KMS-11 (cell line): Measurements from ENCODE around the gene ZNF652.

ENCODE experiments used
- H2AFZ ChIP-seq: fragments of 200-600 bp; sonication (generic); 2 replicates; pipeline ENCODE4 v1.6.1; 2016; ENCODE audit warnings: antibody characterized with exemption, mixed run types, low read depth
- H3K27ac ChIP-seq: fragments of 200-600 bp; sonication (generic); 2 replicates; pipeline ENCODE4 v1.6.1; 2016; ENCODE audit warnings: mild to moderate bottlenecking, mixed run types
- H3K27me3 ChIP-seq: fragments of 200-600 bp; sonication (generic); 2 replicates; pipeline ENCODE4 v1.6.1; 2017; ENCODE audit warnings: mild to moderate bottlenecking, low read depth, mixed run types, moderate library complexity; ENCODE audit not compliant: insufficient read depth
- H3K36me3 ChIP-seq: fragments of 200-600 bp; sonication (generic); 2 replicates; pipeline ENCODE4 v1.6.1; 2017; ENCODE audit warnings: mild to moderate bottlenecking, mixed run types; ENCODE audit not compliant: insufficient read depth
- H3K4me1 ChIP-seq: fragments of 200-600 bp; sonication (generic); 2 replicates; pipeline ENCODE4 v1.6.1; 2016; ENCODE audit warnings: mild to moderate bottlenecking, low read depth, mixed run types; ENCODE audit not compliant: poor library complexity, severe bottlenecking
- H3K4me2 ChIP-seq: fragments of 200-600 bp; sonication (generic); 2 replicates; pipeline ENCODE4 v1.7.0; 2016; ENCODE audit warnings: mild to moderate bottlenecking, mixed run types
- H3K4me3 ChIP-seq: fragments of 200-600 bp; sonication (generic); IDR thresholded peaks from 2 replicates; pipeline ENCODE4 v1.6.1; 2017; ENCODE audit warnings: low read depth, low read length, mixed read lengths; ENCODE audit not compliant: insufficient read depth
- H3K79me2 ChIP-seq: fragments of 200-600 bp; sonication (generic); 2 replicates; pipeline ENCODE4 v1.6.1; 2016; ENCODE audit warnings: low read depth, mixed run types; ENCODE audit not compliant: insufficient read depth
- H3K9ac ChIP-seq: fragments of 200-600 bp; sonication (generic); 2 replicates; pipeline ENCODE4 v1.6.1; 2016; ENCODE audit warnings: mild to moderate bottlenecking, mixed run types
- H4K20me1 ChIP-seq: fragments of 200-600 bp; sonication (generic); 2 replicates; pipeline ENCODE4 v1.6.1; 2016; ENCODE audit warnings: mild to moderate bottlenecking, mixed run types; ENCODE audit not compliant: insufficient read depth
- TF ChIP-seq, protein P1 (sequence below): fragments of 200-600 bp; sonication (generic); conservative IDR thresholded peaks from 2 replicates; pipeline ENCODE4 v1.6.1; 2017; ENCODE audit warnings: low read depth, mild to moderate bottlenecking, antibody characterized with exemption, low read length, moderate library complexity, mixed read lengths

Gene ZNF652

DNA sequence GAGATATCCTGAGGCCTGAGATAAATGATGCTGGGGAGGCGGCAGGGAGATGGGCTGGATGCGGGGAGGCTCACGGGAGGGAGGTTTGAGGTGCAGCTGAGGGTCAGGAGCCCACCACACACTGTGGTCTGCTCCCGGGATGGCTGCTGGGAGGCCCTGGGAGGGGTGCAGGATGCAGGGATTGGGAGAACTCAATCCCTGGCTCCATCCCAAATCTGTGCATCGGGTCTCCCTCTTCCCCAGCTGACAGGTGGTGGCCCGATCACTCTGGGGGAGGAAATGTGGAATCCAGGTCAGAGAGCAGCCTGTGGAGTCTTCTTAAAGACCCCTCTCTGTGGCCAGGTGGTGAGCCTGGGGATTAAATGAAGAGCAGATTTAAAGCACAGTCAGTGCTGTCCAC is 40.7 kb upstream of the ZNF652 start:
- no peaks in the 10 kb centered on the region for H3K79me2 ChIP-seq
- H3K36me3 ChIP-seq: peaks cover 15% of the 10 kb centered on the region; the same call in 1 of the 2 replicates
- no peak overlapping the region for H3K4me3 ChIP-seq
- H3K9ac ChIP-seq: no peak overlapping the region
- TF ChIP-seq, protein P1, sequence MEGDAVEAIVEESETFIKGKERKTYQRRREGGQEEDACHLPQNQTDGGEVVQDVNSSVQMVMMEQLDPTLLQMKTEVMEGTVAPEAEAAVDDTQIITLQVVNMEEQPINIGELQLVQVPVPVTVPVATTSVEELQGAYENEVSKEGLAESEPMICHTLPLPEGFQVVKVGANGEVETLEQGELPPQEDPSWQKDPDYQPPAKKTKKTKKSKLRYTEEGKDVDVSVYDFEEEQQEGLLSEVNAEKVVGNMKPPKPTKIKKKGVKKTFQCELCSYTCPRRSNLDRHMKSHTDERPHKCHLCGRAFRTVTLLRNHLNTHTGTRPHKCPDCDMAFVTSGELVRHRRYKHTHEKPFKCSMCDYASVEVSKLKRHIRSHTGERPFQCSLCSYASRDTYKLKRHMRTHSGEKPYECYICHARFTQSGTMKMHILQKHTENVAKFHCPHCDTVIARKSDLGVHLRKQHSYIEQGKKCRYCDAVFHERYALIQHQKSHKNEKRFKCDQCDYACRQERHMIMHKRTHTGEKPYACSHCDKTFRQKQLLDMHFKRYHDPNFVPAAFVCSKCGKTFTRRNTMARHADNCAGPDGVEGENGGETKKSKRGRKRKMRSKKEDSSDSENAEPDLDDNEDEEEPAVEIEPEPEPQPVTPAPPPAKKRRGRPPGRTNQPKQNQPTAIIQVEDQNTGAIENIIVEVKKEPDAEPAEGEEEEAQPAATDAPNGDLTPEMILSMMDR: no peak
- H3K27me3 ChIP-seq: no peaks in the 10 kb centered on the region
- no peak overlapping the region for H3K4me2 ChIP-seq
- H4K20me1 ChIP-seq: no peaks in the 10 kb centered on the region
- no peak overlapping the region for H3K27ac ChIP-seq
- no peak overlapping the region for H2AFZ ChIP-seq
- H3K4me1 ChIP-seq: peaks cover 8% of the 10 kb centered on the region

DNA sequence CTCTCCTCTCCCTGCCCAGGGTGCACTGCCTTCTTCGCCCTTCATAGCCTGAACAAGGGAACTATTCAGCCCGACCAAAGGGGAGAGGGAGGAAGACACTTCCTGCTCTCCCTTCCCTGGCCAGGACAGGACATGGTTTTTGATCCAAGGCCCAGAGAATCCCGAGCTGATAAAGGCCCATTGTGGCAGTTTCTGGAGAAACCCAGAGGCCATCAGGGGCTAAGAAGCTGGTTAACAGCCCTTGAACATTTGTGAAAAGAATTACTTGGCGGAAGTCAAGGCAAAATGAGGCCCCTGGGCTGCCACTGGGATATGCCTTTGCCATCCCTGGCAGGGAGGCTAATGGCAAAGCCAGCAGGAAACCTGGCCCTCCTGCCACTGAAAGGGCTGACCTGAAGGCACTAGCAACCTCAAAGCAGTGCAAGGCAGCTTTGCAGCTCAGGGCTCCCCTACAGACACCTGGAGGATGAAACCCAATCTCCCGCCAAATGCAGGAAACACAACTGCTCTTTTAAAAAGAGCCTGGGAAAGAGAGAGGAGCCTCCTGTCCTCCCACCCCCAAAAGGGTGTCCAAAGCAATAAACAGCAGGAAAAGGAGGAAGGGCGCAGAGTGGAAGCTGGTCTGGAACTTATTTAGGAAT is 40.0 kb upstream of the ZNF652 start:
- Histone ChIP-seq H3K27ac (no peak overlapping the region), H3K27me3 (no peaks in the 10 kb centered on the region), H3K9ac (no peak overlapping the region), H3K79me2 (no peaks in the 10 kb centered on the region), H4K20me1 (no peaks in the 10 kb centered on the region), H3K4me1 (peaks cover 11% of the 10 kb centered on the region), H2AFZ (no peak overlapping the region), H3K4me3 (no peak overlapping the region), H3K36me3 (peaks cover 15% of the 10 kb centered on the region; the same call in 1 of the 2 replicates), H3K4me2 (no peak overlapping the region)
- TF ChIP-seq, protein P1: no peak

DNA sequence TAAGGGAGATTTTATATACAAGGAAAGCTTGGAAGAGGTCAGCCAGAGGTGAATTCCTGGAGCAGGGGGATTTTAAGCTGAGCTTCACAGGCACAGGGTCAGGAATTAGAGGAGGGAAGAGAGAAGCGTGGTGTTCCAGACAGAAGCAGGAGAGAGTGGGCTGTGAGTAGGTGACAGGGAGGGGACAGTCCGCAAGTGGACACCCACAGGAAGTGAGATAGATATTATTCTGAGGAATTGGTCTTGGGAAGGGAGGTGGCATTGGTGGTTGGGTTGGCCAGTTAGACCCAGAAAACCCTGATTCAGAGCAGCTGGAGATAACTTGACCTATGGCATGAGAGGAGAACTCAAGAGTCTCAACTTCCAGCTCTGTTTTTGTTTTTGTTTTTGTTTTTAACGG is 37.9 kb upstream of the ZNF652 start:
- Histone ChIP-seq H3K4me3 (no peak overlapping the region), H3K27ac (no peak overlapping the region), H3K9ac (no peak overlapping the region), H3K4me2 (no peak overlapping the region), H3K36me3 (no peaks in the 10 kb centered on the region), H3K4me1 (peaks cover 12% of the 10 kb centered on the region), H2AFZ (no peak overlapping the region), H4K20me1 (no peaks in the 10 kb centered on the region), H3K79me2 (no peaks in the 10 kb centered on the region), H3K27me3 (no peaks in the 10 kb centered on the region)
- TF ChIP-seq, protein P1: no peak

DNA sequence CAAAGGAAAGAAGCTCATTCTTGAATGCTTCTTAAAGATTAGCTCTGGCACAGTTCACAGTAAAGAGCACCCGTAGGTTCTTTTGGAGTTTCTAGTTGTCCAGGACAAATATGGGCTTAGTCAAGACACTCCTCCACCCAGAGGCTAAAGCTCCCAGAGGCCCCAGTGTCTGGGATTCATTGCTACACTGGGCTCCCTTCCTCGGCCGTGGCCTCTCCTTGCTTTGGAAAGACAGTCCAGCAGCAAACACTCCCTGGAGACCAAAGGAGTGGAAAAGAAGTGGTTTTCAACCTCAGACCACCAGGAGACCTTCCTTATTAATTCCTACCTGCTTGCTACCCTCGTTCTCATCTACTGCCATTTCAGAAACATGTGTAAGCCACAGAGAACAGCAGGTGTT is 35.5 kb upstream of the ZNF652 start:
- Histone ChIP-seq H4K20me1 (no peaks in the 10 kb centered on the region), H3K4me2 (no peak overlapping the region), H3K4me1 (peaks cover 17% of the 10 kb centered on the region), H3K36me3 (no peaks in the 10 kb centered on the region), H2AFZ (no peak overlapping the region), H3K4me3 (no peak overlapping the region), H3K79me2 (no peaks in the 10 kb centered on the region), H3K9ac (no peak overlapping the region), H3K27me3 (no peaks in the 10 kb centered on the region), H3K27ac (no peak overlapping the region)
- TF ChIP-seq, protein P1: no peak
